Measurements from ENCODE around the gene NLK.

GRCh38 chr17:28225867-28226266, 183.4 kb downstream of the NLK start:
- TF ChIP-seq ZNF217 (IDR thresholded peaks at IDR 0.05) (no peak), MAX (IDR thresholded peaks at IDR 0.05; ENCODE audit: low read depth, low read length) (no peak), CHD2 (IDR thresholded peaks at IDR 0.05; ENCODE audit: borderline replicate concordance, low read depth, low read length) (no peak), CTCF (IDR thresholded peaks at IDR 0.05 in 2 of 3, conservative IDR thresholded peaks at IDR 0.05 in 1 of 3; ENCODE audit: control insufficient read depth in 2 of 3, extremely low read depth in 1 of 3, insufficient read depth in 1 of 3, low read depth in 3 of 3, low read length in 3 of 3) (no peak), NFYA (IDR thresholded peaks at IDR 0.05; ENCODE audit: borderline replicate concordance, low read depth, low read length) (no peak), RAD21 (IDR thresholded peaks at IDR 0.05; ENCODE audit: insufficient read depth, low read depth, low read length) (no peak), CREB1 (IDR thresholded peaks at IDR 0.05; ENCODE audit: low read depth) (no peak), SMC3 (IDR thresholded peaks at IDR 0.05; ENCODE audit: borderline replicate concordance, low read length) (no peak), ATF7 (IDR thresholded peaks at IDR 0.05; ENCODE audit: low read depth) (no peak), ZNF24 (IDR thresholded peaks at IDR 0.05) (no peak), POLR2A (IDR thresholded peaks at IDR 0.05; ENCODE audit: low read depth, low read length) (no peak)

Data from GM12878 (cell line).